WERI-Rb-1 (cell line): ENCODE data around the gene COX14.

Source experiments
- DNase-seq: peaks from one replicate; pipeline ENCODE4 v3.0.0-alpha.2; 2020
- H3K27ac ChIP-seq: fragments of 250-450 bp; sonication (Bioruptor Pico); 2 replicates; pipeline ENCODE4 v1.5.1; 2020; ENCODE audit warnings: mild to moderate bottlenecking, moderate library complexity
- H3K27me3 ChIP-seq: fragments of 250-450 bp; sonication (Bioruptor Pico); 2 replicates; pipeline ENCODE4 v1.5.1; 2021; ENCODE audit warnings: mild to moderate bottlenecking, low read depth, moderate library complexity; ENCODE audit not compliant: insufficient read depth, severe bottlenecking
- H3K36me3 ChIP-seq: fragments of 250-450 bp; sonication (Bioruptor Pico); 2 replicates; pipeline ENCODE4 v1.5.1; 2020; ENCODE audit warnings: mild to moderate bottlenecking, moderate library complexity
- H3K4me3 ChIP-seq: 2 replicates; pipeline ENCODE4 v1.5.1; 2011; ENCODE audit warnings: low read depth, mild to moderate bottlenecking, control low read depth, low read length
- H3K9me3 ChIP-seq: fragments of 250-450 bp; sonication (Bioruptor Pico); 2 replicates; pipeline ENCODE4 v1.5.1; 2021; ENCODE audit warnings: mild to moderate bottlenecking, moderate library complexity; ENCODE audit not compliant: severe bottlenecking
- CTCF ChIP-seq: IDR thresholded peaks from 2 replicates; pipeline ENCODE4 v1.5.1; 2011; ENCODE audit warnings: low read depth, mild to moderate bottlenecking, control low read depth, inconsistent platforms, low read length

COX14 gene

GRCh38 chr12:50074936-50075807, 36.9 kb upstream of the COX14 start:
- Histone ChIP-seq H3K9me3 (no peaks in the 10 kb centered on the region), H3K36me3 (no peaks in the 10 kb centered on the region), H3K27ac (peak overlapping the region; percentile 18; the same call in 1 of the 2 replicates), H3K27me3 (no peaks in the 10 kb centered on the region), H3K4me3 (no peak overlapping the region)
- peak; percentile 96 for TF ChIP-seq CTCF
- peak; percentile 88 for DNase-seq

- DNase-seq = no peak
- TF ChIP-seq CTCF = no peak
- no peaks in the 10 kb centered on the region for H3K36me3 ChIP-seq
- H3K9me3 ChIP-seq = no peaks in the 10 kb centered on the region
- H3K27me3 ChIP-seq = no peaks in the 10 kb centered on the region
- H3K27ac ChIP-seq = no peak overlapping the region
- H3K4me3 ChIP-seq = no peak overlapping the region
These were observed 36.2 kb upstream of the COX14 start for GRCh38 chr12:50075808-50076170.

- Histone ChIP-seq H3K27ac (no peak overlapping the region), H3K36me3 (no peaks in the 10 kb centered on the region), H3K9me3 (no peaks in the 10 kb centered on the region), H3K4me3 (no peak overlapping the region), H3K27me3 (no peaks in the 10 kb centered on the region)
- no peak for TF ChIP-seq CTCF
- DNase-seq = no peak
These were observed 34.9 kb upstream of the COX14 start for GRCh38 chr12:50077099-50077498.

- Histone ChIP-seq H3K4me3 (no peak overlapping the region), H3K36me3 (no peaks in the 10 kb centered on the region), H3K27me3 (no peaks in the 10 kb centered on the region), H3K27ac (no peak overlapping the region), H3K9me3 (no peaks in the 10 kb centered on the region)
- no peak for DNase-seq
- TF ChIP-seq CTCF = no peak
These were observed 33.8 kb upstream of the COX14 start for GRCh38 chr12:50078281-50078680.

- no peak for TF ChIP-seq CTCF
- Histone ChIP-seq H3K36me3 (no peaks in the 10 kb centered on the region), H3K4me3 (no peak overlapping the region), H3K9me3 (no peaks in the 10 kb centered on the region), H3K27ac (no peak overlapping the region), H3K27me3 (no peaks in the 10 kb centered on the region)
- no peak for DNase-seq
These were observed 32.3 kb upstream of the COX14 start for GRCh38 chr12:50079771-50080170.
